GM12873 (cell line): ENCODE measurements around the gene DYRK3.

ENCODE experiments used
- CTCF ChIP-seq: IDR thresholded peaks from 2 replicates; pipeline ENCODE4 v1.5.1; 2012; ENCODE audit warnings: low read depth, mild to moderate bottlenecking, moderate library complexity, low read length, control low read depth; ENCODE audit not compliant: insufficient read depth; ENCODE audit errors: missing control alignments

DYRK3 gene

GRCh38 chr1:206681359-206681758 lies 46.0 kb downstream of the DYRK3 start:
- no peak for TF ChIP-seq CTCF

GRCh38 chr1:206682111-206682510 lies 46.8 kb downstream of the DYRK3 start:
- TF ChIP-seq CTCF: no peak

GRCh38 chr1:206683313-206683712 lies 48.0 kb downstream of the DYRK3 start:
- no peak for TF ChIP-seq CTCF

- no peak for TF ChIP-seq CTCF
Measured at GRCh38 chr1:206684003-206684402, 48.7 kb downstream of the DYRK3 start.

GRCh38 chr1:206684478-206685333 lies 49.4 kb downstream of the DYRK3 start, which contains the start of gene MAPKAPK2:
TSS of gene MAPKAPK2 (plus strand) at chr1:206684905. CDS start at chr1:206685230, 325 bp downstream.
- no peak for TF ChIP-seq CTCF

- TF ChIP-seq CTCF: no peak
Measured at GRCh38 chr1:206685334-206685768, 50.0 kb downstream of the DYRK3 start.

GRCh38 chr1:206685769-206686477 lies 50.6 kb downstream of the DYRK3 start:
- TF ChIP-seq CTCF: no peak
